Lung (tissue), 13 donors: ENCODE results near the gene OR8A1. TPM values are rescaled to one million over a fixed set of nuclear protein-coding genes. Genes with fewer than 3 reads are reported as not detected.

Source experiments
- ATAC-seq: fragments of 200-7000 bp; cut with Tn5 transposase; one replicate; pipeline ENCODE4 v1.9.1; 2020; ENCODE audit warnings: moderate number of reproducible peaks; ENCODE audit not compliant: insufficient read depth, low FRiP score
- DNase-seq, 3 donors: peaks; one replicate each; pipeline ENCODE4 v3.0.0-alpha.2; 2013 to 2017
- H3K27ac ChIP-seq, 2 donors: one replicate each; pipeline ENCODE4 v1.5.1; 2013; ENCODE audit warnings: mild to moderate bottlenecking in 2 of 2, moderate library complexity in 2 of 2, control low read depth in 1 of 2, inconsistent platforms in 1 of 2, low read depth in 1 of 2, low read length in 1 of 2
- H3K27me3 ChIP-seq, 3 donors: one replicate each; pipeline ENCODE4 v1.5.1; 2013; ENCODE audit warnings: low read length in 2 of 3; ENCODE audit not compliant: control insufficient read depth in 3 of 3, insufficient read depth in 3 of 3
- H3K36me3 ChIP-seq, 4 donors: one replicate each; pipeline ENCODE4 v1.5.1; 2013; ENCODE audit warnings: low read length in 4 of 4, mild to moderate bottlenecking in 1 of 4, moderate library complexity in 1 of 4; ENCODE audit not compliant: control insufficient read depth in 4 of 4, insufficient read depth in 4 of 4
- H3K4me1 ChIP-seq, 5 donors: one replicate each; pipeline ENCODE4 v1.5.1; 2013; ENCODE audit warnings: low read length in 5 of 5, mild to moderate bottlenecking in 2 of 5, moderate library complexity in 1 of 5; ENCODE audit not compliant: control insufficient read depth in 5 of 5, insufficient read depth in 5 of 5
- H3K4me3 ChIP-seq: one replicate; pipeline ENCODE4 v1.5.1; 2013; ENCODE audit warnings: mild to moderate bottlenecking, control low read depth, moderate library complexity
- H3K9ac ChIP-seq, 2 donors: one replicate each; pipeline ENCODE4 v1.5.1; 2013; ENCODE audit warnings: low read length in 2 of 2, control low read depth in 1 of 2; ENCODE audit not compliant: insufficient read depth in 1 of 2
- H3K9me3 ChIP-seq, 4 donors: one replicate each; pipeline ENCODE4 v1.5.1; 2013; ENCODE audit warnings: low read length in 3 of 4, mild to moderate bottlenecking in 1 of 4, moderate library complexity in 1 of 4; ENCODE audit not compliant: control insufficient read depth in 4 of 4, insufficient read depth in 3 of 4
- CTCF ChIP-seq: IDR thresholded peaks from 2 replicates; pipeline ENCODE4 v1.5.1; 2012; ENCODE audit warnings: mild to moderate bottlenecking; ENCODE audit errors: control extremely low read depth, extremely low read depth
- WGBS, 2 donors: extraction: QIAGEN DNeasy Blood & Tissue Kit; methylation state at CpG; one replicate each; pipeline ENCODE4 v1.1.7; 2013; 5-methylcytosine and 5-hydroxymethylcytosine counted together
- polyA plus RNA-seq, 2 donors: library from polyadenylated mRNA; stranded (reverse); fragments of 200-250 nt; gene quantifications; one replicate each; pipeline ENCODE4 v1.2.1, GENCODE V29; 2013
- small RNA-seq: library from RNA; depleted of rRNA; stranded (forward); fragments of <200 nt; gene quantifications from one replicate; pipeline ENCODE3, GENCODE V24; 2014; ENCODE audit warnings: low replicate concordance
- total RNA-seq, 2 donors: library from RNA; depleted of rRNA in 1 of 2; stranded (reverse); fragments of >200 nt in 1 of 2; gene quantifications; one replicate each; pipeline ENCODE4 v1.2.1, GENCODE V29; 2014 to 2021
- donor health status: control.
- donor health status: control.
- donor health status: Bipolar disorder and iron deficiency.
- donor health status: healthy.
- donor health status: DM: yes; HTN: yes; CAD: no.

OR8A1 gene
- total and polyA plus RNA-seq, 4 donors: not detected

DNA sequence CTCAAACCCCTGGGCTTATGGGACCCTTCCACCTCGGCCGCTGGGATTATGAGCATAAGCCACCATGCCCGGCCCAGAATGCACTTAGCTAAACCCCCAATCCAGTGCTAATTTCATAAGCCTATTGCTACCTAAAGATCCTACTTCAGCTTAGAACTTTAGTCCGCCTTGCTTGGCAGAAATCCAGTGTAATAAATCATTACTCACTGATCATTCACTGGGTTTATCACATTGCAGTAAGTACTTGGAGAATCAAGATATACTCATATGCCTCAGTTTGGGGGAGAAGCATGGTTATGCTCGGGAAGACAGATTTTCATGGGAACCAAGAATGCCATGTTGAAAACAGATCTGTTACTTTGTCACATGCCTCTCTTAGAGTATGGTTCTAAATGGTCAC lies 49.1 kb downstream of the OR8A1 start:
- Histone ChIP-seq H3K4me1 (peaks cover 0 to 7% (median 4%) of the 10 kb centered on the region in 5 donors), H3K27me3 (peaks cover under 1 to 8% (median 4%) of the 10 kb centered on the region in 3 donors), H3K27ac (no peak overlapping the region), H3K36me3 (no peaks in the 10 kb centered on the region), H3K9ac (no peak overlapping the region), H3K9me3 (no peaks in the 10 kb centered on the region), H3K4me3 (no peak overlapping the region)
- ATAC-seq (no peak), DNase-seq (no peak)
- 82 to 93% methylated on average over 5 of the region's 5 CpGs for WGBS, 2 donors
- TF ChIP-seq CTCF: no peak

Small RNA genes lying within 50 kb of the gene (small RNA-seq; reads per million reads assigned to genes)
- gene OR8A3P: not detected

Other genes with a start within 250 kb of the OR8A1 start
- not detected for gene OR8D2, start 249.8 kb upstream of the OR8A1 start, total RNA-seq
- gene OR8D2, start 249.8 kb upstream of the OR8A1 start, polyA plus RNA-seq: not detected
- not detected for gene OR8B2, start 185.5 kb upstream of the OR8A1 start, total RNA-seq
- gene OR8B2, start 185.5 kb upstream of the OR8A1 start, polyA plus RNA-seq: not detected
- not detected for gene OR8B3, start 171.0 kb upstream of the OR8A1 start, total RNA-seq
- not detected for gene OR8B3, start 171.0 kb upstream of the OR8A1 start, polyA plus RNA-seq
- gene OR8B4, start 145.1 kb upstream of the OR8A1 start, total RNA-seq: not detected
- not detected for gene OR8B4, start 145.1 kb upstream of the OR8A1 start, polyA plus RNA-seq
- gene OR8B8, start 124.3 kb upstream of the OR8A1 start, total RNA-seq: not detected
- gene OR8B8, start 124.3 kb upstream of the OR8A1 start, polyA plus RNA-seq: not detected
- not detected for gene OR8B12, start 26.3 kb upstream of the OR8A1 start, total RNA-seq
- gene OR8B12, start 26.3 kb upstream of the OR8A1 start, polyA plus RNA-seq: not detected
- gene PANX3, start 41.4 kb downstream of the OR8A1 start, total RNA-seq: not detected
- not detected for gene PANX3, start 41.4 kb downstream of the OR8A1 start, polyA plus RNA-seq
- 10 to 100 TPM; 42.3 to 47.0 TPM for gene TBRG1, start 52.9 kb downstream of the OR8A1 start, total RNA-seq
- 10 to 100 TPM; 31.3 to 32.9 TPM for gene TBRG1, start 52.9 kb downstream of the OR8A1 start, polyA plus RNA-seq
- 10 to 100 TPM; 26.3 to 37.1 TPM for gene SIAE, start 103.7 kb downstream of the OR8A1 start, total RNA-seq
- 10 to 100 TPM; 18.7 to 27.0 TPM for gene SIAE, start 103.7 kb downstream of the OR8A1 start, polyA plus RNA-seq
- 10 to 100 TPM; 14.4 to 15.6 TPM for gene SPA17, start 103.9 kb downstream of the OR8A1 start, total RNA-seq
- 10 to 100 TPM; 16.4 to 28.9 TPM for gene SPA17, start 103.9 kb downstream of the OR8A1 start, polyA plus RNA-seq
- 100 to 1,000 TPM in 1 of 2 donors, 10 to 100 TPM in 1; 27.2 to 117 TPM for gene NRGN, start 169.9 kb downstream of the OR8A1 start, total RNA-seq
- 100 to 1,000 TPM in 1 of 2 donors, 10 to 100 TPM in 1; 58.5 to 250 TPM for gene NRGN, start 169.9 kb downstream of the OR8A1 start, polyA plus RNA-seq
- gene VSIG2, start 182.3 kb downstream of the OR8A1 start, total RNA-seq: 10 to 100 TPM; 20.9 to 39.8 TPM
- 10 to 100 TPM; 20.2 to 30.4 TPM for gene VSIG2, start 182.3 kb downstream of the OR8A1 start, polyA plus RNA-seq
- gene ESAM, start 192.3 kb downstream of the OR8A1 start, total RNA-seq: 100 to 1,000 TPM; 122 to 142 TPM
- gene ESAM, start 192.3 kb downstream of the OR8A1 start, polyA plus RNA-seq: 100 to 1,000 TPM in 1 of 2 donors, 10 to 100 TPM in 1; 77.7 to 139 TPM
- gene MSANTD2, start 230.4 kb downstream of the OR8A1 start, total RNA-seq: 10 to 100 TPM; 15.0 to 33.6 TPM
- gene MSANTD2, start 230.4 kb downstream of the OR8A1 start, polyA plus RNA-seq: 10 to 100 TPM in 1 of 2 donors, 1 to 10 TPM in 1; 3.9 to 16.4 TPM